ENCODE data around the gene C3.

C3 gene

DNA sequence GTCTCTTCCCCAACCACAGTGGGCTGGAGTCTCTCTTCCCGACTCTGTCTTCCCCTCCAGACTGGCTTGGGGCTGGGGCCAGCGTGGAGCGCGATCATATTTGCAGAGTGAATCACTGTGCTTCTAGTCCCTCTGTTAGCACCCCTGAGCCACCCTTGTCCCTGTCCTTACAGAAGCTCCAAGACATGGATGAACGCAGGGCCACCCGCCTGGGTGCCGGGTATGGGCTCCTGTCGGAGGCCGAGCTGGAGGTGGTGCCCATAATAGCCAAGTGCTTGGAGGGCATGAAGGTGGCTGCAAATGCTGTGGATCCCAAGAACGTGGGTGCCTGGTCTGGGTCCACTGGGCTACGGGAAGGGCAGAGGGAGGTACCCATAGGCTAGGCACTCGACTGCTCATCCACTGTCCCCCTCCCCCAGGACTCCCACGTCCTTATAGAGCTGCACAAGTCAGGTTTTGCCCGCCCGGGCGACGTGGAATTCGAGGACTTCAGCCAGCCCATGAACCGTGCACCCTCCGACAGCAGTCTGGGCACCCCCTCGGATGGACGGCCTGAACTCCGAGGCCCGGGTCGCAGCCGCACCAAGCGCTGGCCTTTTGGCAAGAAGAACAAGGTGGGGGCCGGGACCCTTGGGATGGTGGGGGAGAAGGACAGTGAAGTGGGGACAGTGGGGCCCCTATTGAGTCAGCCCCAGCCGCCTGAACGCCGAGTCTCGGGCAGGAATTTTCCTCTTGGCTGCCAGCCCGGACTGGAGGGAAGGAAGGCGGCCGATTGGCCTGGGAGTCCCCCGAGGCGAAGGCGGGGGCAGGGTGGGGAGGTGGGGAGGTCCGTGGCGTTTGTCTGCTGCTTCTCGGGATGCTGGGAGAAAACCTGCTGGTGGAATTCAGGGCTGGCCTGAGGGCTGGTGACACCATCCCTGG is 24.2 kb upstream of the C3 start:
- DNase-seq = no peak

DNA sequence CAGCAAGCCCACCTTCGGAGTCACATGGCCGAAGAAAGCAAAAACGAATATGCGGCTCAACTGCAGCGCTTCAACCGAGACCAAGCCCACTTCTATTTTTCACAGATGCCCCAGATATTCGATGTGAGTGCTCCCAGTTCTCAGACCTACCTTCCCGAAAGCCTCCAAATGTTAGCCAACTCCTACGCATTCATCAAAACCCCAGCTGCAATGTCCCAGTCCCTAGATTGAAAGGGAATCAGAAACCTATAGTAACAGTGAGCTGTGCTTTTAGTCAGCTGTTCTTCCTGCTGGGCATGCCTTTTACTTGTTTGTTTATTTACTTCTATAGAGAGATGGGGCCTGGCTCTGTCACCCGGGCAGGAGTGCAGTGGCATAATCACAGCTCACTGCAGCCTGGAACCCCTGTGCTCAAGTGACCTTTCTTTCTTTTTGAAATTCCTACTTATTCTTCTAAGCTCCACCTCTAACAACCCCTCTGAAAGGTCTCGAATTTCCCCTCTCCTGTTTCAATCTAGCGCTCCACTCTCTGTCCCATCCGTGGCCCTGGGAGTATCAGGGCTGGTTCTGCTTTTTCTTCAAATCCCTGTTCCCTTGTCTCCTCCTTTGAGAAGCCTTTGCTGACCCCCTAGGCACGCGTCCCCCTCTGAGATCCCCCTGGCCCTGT is 23.4 kb upstream of the C3 start:
- no peak for DNase-seq

DNA sequence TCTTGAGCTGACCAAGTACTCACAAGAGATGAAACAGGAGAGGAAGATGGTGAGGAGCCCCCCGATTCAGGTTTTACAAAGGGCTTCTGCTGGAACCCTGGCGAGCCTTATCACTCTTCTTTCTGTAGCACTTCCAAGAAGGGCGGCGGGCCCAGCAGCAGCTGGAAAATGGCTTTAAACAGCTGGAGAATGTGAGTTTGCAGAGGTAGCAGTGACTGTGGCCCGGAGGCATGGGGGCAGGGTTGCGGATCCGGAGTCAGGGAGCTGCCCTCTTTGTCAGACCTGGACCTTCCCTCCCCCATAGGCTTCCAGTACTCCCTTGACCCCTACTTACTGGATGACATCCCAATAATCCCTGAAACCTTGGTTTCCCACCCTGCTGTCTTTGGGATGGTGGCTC is 22.6 kb upstream of the C3 start:
- no peak for DNase-seq

DNA sequence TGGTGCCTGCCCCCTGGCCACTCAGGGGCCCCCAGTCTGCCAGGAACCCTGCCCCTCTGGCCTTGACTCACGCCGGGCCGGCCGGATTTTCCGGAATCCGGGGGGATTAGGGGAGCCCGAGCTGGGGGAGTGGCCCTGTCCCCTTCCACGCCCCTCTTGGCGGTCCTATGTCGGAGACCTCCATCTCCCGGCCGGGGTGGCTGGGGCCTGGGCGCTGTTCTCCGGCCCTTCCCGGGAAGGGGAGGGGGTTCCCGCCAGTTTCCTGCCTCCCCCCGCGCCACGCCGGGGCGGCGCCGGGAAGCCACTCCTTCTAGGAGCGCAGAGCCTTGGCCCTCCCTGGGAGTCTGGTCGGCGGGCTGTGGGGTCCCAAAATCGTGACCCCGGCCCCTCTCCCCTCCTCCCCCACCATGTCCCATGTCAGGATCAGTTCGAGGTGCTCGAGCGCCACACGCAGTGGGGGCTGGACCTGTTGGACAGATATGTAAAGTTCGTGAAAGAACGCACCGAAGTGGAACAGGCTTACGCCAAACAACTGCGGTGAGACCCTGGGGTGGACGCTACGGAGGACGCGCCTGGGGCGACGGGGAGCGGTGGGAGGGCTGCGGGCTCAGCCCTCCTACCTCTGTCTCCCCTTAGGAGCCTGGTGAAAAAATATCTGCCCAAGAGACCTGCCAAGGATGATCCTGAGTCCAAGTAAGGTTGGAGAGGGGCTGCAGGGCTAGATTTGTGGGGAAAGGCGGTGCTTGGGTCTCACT is 20.3 kb upstream of the C3 start:
- peak; percentile 70 for DNase-seq

DNA sequence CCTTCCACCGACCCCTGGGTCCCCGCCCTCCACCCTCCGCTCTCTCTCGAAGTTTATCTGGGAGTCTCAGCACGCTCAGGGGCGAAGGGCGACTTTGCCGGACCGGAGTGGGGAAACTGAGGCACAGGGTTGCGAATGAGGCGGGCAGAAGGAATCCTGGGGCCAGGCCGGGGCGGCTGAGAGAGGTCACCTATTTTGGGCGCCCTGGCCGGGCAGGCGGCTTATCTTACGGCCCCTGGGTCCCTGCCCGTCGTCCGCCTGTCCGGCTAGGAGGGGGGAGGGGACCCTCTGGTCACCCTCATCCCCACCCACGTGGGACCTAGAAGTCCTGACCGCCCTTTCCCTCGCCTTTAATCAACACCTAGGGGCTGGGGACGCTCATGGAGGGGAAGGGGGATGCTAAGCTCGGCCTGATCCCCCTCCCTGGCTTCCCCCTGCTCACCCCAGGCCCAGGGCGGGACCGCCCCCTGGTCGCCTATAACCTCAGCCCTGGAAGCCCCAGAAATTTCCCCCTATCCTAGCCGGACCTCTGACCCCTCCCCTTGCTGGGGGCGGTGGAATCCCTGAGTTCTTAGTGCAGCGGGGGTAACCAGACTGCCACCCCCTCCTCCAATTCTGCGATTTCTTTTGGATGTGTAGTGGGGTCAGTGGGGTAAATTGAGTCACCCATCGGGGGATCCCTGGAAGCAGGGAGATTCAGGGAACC is 19.6 kb upstream of the C3 start:
- no peak for DNase-seq

DNA sequence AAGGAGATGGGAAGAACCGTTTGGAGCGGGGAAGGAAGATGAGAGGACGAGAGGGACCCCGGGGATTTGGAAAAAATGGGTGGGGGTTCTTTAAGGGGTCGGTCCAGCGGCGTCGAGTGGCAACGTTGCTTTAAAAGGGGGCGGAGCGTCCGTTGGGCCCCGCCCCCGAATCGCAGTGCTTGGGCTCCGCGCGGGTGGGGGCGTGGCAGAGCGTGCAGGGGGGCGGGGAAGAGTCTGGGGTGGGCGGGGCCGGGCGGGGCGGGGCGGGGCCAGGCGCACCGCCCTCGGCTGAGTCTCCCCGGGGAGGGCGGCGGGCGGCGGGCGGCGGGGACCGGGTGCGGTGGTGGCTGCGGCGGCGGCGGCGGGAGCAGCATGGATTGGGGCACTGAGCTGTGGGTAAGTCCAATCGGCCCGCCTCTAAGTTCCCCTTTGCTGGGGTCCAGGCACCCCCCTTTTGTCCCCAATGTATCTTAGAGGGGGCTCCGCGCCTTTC is 19.0 kb upstream of the C3 start, which contains the start of gene TRIP10:
Gene TRIP10, plus strand, starts transcription at position 291 of the 493 bp plus-strand sequence. Its CDS starts 82 bp downstream, at position 373.
- DNase-seq = peak; percentile 93

DNA sequence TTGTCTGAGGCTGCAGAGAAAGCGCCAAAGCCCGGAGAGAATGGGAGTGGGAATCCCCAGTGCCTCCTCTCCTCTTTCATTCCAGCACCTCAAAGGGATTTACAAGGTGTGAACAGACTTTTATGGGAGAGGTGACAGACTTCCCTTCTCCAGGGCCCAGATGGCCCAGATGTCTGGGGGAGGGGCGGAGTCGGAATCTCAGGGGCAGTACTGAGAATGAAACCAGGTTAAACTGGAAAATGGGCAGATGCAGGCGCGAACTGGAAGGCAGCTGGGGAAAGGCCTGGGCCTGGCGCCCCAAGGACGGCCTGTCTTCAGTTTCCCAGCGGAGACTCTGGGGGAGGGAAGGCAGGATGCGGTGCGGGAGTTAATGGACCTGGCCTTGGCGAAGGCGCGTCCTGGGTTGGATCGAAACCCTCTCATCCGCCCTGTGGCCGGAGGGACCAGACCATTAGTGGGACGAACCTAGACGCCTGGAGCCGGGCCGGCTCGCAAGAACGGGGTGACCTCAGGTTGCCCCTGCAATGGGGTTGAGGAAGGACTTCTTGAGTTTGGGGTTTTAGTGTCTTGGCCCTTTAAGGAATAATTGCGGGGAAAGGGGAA is 18.4 kb upstream of the C3 start:
- DNase-seq = peak; percentile 77

DNA sequence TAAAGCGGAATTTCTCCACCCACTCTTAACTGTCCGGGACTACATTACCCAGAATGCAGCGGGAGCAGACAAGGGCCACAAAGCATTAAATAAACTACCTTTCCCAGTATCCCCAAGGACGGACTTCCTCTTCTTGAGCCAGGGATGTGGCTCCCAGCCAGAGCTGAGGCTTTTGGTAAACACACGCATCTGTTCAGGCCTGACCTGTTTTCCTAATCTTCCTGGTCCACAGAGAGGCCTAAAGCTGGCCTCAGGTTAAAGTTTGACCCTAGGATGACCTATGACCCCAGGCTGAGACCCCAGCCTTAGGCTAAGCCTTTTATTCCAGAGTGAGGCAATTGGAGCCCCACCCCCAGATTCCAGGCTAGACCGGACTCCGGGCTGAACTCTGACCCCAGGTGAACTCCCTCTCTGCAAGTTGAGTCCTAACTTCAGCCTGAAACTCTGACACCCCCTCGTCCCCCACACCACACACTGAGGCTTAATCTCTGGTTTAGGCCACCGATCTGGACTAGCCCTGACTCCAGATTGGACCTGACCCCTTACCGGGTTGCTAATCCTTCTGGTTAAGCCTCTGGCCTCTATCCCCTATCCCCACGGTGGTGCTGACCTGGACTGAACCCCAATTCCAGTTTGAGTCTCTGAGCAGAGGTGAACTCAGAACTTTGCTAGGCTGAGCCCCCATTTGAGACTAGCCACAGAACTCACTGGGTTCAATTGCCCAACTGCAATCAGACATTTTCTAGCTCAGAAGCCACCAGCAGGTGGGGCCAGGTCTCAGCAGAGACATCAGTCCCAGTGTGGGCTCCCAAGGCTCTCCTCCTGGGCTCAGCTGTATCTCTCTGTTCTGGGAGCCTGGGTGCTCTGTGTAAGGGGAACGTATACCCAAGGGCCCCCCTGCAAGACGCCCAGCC is 17.7 kb upstream of the C3 start:
- DNase-seq = peak; percentile 91

DNA sequence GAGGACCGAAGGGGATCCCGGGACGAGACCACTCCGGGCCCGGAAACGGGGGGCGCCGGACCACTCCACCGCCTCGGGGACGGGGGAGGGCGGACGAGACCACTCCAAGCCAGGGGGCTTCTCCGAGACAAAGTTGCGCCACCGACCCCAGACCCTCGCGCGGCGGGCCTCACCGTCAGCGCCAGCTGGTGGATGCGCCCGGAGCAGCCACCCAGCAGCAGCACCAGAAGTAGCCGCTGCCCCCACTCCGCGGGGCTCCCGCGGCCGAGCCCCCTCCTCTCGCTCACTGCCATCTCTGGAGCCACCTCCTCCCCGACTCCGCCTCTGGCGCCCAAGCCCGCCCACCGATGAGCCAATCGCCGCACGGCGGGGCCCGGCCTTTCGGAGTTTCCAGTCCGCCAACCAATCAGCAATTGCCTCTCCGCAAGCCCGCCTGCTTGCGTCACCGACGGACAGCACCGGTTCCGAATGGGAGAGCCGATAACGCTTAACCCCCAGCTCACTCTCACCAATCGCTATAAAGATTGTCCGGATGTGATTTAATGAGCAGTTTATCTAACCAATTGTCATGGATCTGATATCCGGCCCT is 16.9 kb upstream of the C3 start, which contains the start of gene GPR108:
Gene GPR108, minus strand, starts transcription at position 297 of the 589 bp plus-strand sequence. Its CDS starts 4 bp downstream, at position 293.
- DNase-seq = peak; percentile 100

DNA sequence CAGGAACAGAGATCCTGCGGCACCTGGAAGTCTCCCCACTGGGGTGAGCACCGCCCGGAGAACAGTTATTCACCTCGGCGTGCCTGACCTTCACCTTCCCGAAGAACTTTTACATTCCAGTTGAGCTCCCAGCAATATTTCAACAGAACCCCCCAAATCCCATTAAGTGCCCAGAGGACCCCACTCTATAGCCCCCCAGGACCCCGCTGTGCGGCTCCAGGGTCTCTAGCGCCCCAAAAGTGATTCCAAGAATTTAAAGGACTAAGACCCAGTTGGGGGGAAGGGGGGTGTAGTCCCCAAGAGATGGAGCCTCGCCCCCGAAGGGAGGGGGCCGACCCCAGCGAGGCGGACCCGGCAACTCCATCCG is 16.4 kb upstream of the C3 start:
- no peak for DNase-seq

DNA sequence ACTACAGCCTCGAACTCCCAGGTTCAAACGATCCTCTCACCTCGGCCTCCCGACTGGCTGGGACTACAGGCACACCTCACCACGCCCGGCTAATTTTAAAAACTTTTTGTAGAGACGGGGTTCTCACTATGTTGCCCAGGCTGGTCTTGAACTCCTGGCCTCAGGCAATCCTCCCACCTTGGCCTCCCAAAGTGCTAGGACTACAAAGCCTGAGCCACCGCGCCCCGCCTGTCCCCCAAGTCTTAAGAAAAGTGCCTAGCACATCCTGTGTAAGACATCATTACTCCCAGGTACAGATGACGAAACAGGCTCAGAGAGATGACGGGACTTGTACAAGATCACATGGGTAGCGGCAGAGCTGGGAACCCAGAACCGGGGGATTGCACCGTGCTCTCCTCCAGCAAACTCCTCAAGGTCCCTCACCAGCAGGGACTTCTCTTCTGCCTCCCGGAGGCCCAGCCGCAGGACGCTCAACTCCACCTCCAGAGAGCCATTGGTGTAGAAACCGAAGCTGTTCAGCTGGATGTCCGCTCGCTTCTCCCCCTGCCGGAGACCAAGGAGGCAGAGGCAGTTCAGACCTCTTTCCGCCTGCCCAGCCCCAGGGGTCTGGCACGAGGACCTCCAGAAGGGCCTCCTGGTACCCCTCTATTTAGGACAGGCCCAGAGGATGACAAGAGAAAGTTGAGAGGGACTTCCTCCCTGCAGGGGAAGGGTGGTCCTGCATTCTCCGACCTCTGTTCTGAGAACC is 15.9 kb upstream of the C3 start:
- peak; percentile 89 for DNase-seq

DNA sequence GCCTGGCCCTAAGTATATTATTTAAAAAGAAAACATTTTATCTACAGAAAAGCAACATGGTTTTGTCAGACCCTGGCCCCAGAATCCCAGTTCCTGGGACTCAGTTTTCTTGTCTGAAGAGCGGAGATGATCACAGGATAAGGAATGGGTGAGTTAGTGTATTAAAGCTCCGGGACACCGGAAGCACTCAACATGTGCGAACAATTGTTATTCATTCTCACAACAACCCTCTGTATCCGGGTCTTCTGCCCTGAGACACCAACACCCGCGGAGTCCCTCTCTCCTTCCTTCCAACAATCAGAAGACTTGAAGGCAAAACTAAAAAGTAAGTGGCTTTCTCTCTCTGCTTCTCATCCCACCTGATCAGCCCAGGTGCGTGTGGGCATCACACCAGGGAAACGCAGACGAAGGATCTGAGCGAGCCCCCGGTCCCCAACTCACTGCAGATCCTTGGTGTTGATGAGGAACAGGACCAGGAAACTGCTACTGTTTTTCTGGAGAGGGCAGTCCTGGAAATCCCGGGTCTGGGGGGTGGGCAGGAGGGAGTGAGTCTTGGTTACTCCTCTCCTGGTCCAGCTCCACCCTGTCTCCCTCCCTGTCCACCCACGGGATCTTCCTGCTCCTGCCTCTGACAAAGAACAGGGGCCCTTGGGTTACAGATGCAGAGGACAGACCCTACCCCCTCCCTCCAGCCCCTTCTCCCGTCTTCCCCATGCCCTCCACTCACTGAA is 14.9 kb upstream of the C3 start:
- no peak for DNase-seq

DNA sequence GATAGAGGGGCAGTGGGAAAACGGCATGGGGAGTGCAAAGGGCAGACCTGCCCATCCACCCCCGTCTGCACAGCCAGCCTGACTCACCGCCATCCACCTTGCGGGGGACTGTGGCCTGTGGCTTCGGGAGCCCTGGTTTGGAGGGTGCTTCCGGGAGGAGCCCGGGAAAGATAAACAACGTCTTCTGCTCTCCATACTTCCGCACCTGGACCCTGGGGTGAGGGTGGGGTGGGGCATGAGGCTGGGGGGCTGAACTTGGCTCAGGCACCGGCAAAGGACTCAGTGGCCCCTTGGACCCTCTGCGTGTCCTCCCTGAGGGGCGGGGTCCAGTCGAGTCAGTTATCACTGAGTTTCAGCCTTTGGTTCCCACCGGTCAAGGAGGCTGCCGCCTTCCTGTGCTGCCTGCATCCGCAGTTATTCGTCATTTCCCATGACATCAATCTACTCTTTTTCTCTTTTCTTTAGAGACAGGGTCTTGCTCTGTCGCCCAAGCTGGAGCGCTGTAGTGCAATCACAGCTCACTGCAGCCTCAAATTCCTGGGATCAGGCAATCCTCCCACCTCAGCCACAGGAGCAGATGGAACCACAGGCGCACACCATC is 13.7 kb upstream of the C3 start:
- no peak for DNase-seq

DNA sequence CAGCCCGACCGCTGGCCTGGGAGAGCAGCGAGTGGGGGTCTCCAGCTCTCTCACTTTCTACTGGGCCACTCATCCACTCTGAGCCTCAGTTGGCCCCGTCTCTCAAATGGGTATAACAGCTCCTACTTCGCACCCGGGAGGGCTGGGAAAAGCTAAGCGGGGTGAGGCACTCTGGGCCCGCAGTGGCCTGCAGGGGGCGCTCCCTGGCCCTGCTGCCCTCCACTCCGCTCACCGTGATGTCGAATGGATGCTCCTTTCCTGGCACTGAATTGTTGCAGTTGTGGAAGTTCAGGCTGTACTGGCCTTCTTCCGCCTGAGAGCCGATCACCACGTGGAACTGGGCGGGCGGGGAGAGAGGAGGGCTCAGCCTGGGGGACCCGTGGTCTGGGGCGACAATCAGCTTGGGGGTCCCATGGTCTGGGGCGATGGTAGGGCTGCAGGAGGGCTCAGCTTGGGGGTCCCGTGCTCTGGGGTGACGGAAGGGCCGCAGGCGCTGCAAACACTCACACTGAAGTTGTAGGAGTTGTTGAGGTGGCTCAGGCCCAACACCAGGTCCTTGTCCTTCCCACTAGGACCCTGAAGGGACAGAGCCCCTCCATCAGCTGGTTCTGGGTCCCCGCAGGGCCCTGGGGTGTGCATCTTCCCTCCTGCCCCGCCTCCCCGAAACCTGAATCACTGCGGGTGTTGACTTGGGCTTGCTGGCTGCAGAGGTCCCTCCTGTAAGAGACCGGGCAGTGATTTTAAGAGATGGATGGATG is 13.1 kb upstream of the C3 start:
- no peak for DNase-seq

DNA sequence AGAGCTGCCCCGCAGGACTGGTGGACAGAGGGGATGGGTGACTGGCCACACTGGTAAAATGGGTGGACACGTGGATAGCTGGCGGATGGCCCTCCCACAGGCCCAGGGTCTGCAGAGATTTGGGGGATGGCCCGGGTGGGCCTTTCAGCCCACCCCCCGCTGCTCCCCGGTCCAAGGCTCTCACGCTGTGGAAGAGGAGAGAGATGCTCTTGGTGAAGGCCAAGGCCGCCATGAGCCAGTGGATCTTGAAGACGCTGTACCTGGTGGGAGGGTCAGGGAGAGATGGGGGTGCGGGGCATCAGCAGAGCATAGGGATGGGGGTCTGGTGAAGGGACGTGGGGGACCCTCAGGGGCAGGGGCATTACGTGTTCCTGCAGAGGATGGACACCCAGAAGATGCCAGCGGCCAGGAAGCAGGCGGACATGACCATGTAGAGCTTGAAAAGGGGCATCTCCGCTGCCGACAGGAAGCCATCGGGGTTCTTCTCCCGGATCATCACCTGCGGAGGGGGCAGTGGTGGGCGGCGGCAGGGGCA is 12.4 kb upstream of the C3 start:
- DNase-seq = no peak

DNA sequence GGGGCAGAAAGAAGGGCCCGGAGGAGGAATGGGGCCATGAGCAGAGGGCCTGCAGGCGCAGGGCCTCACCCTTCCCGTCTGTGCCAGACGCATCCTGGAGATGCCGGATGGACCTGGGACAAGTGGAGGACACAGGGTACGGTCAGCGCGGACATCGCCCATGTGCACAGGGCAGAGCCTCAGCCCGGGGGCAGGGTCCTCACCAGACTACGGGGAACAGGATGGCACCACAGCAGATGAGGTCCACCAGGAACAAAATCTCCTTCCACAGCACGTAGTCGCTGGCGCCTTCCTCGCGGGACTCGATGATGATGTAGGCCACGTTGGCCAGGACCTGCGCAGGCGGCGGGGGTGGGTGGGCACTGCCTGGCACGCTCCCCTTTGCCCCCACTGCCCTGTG is 11.4 kb upstream of the C3 start:
- DNase-seq = no peak

DNA sequence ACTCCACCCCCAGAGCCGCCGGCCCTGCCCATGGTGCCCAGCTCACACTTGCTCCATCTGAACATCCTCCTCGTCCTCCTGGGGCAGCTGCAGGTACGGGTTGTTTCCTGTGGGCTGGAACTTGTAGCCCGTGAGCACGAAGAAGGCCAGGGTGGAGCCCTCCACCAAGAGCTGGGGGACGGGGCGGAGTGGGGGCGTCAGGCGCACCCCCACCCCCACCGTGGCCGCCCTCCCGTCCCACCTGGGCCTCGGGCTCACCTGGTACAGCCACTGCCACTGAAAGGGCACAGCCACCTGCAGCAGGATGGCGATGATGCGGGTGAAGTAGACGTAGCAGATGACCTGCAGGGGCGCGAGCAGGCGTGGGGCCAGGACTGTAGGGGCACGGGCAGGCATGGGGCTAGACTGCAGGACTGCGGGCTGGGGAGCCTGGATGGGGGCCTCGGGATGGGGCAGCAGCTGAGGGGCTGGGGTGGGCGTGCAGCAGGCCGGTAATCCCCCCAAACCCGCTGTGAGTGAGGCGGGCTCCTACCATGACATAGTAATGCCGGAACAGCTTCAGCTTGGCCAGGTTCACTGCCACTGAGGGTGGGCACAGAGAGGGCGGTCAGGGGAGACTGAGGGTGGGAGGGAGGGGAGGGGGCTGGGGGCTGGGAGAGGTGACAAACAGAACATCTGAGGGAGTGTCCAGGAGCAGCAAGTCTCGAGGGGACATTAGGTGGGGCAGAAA is 10.7 kb upstream of the C3 start:
- no peak for DNase-seq

All from activated effector memory CD4-positive, alpha-beta T cell treated with anti-CD3 and anti-CD28 coated beads, Interleukin-2, amount 50 U/mL, for 16 hours (primary cell).